OCI-LY7 (cell line): ENCODE results near the gene RSPRY1. TPM values are rescaled to one million over a fixed set of nuclear protein-coding genes. Genes with fewer than 3 reads are reported as not detected.

Experiments
- BruUV-seq: library from RNA; stranded (reverse); fragments of 400-500 nt; replicated peaks from 2 replicates; lab custom pipeline; 2021; lab: Mats Ljungman, UMichigan
- CTCF ChIA-PET: fragments of 300-600 bp; sonication (Branson Sonifier 250); formaldehyde crosslinking; loops from one replicate; lab custom pipeline; 2022; ENCODE audit warnings: antibody characterized with exemption; ENCODE audit not compliant: unreplicated experiment; lab: Charles Lee
- POLR2A ChIA-PET: fragments of 300-600 bp; sonication (Branson Sonifier 250); formaldehyde crosslinking; loops from one replicate; lab custom pipeline; 2022; ENCODE audit warnings: antibody characterized with exemption; lab: Charles Lee
- DNase-seq: peaks from one replicate; pipeline ENCODE4 v3.0.0-alpha.2; 2015; ENCODE audit warnings: low spot score
- H2AFZ ChIP-seq: fragments of 200-600 bp; sonication (generic), shearing (Covaris generic); 2 replicates; pipeline ENCODE4 v1.6.1; 2014; ENCODE audit warnings: mild to moderate bottlenecking, antibody characterized with exemption, low read length, moderate library complexity
- H3K27ac ChIP-seq: fragments of 200-600 bp; sonication (generic); 2 replicates; pipeline ENCODE4 v1.5.1; 2014; ENCODE audit warnings: mixed run types, low read depth, mild to moderate bottlenecking, moderate library complexity, low read length, inconsistent platforms; ENCODE audit not compliant: poor library complexity, severe bottlenecking
- H3K36me3 ChIP-seq: fragments of 200-600 bp; sonication (generic); 2 replicates; pipeline ENCODE4 v1.6.1; 2014; ENCODE audit warnings: mild to moderate bottlenecking, antibody characterized with exemption, low read length, moderate library complexity, mixed read lengths; ENCODE audit not compliant: insufficient read depth
- H3K4me1 ChIP-seq: fragments of 200-600 bp; sonication (generic); 2 replicates; pipeline ENCODE4 v1.5.1; 2014; ENCODE audit warnings: mild to moderate bottlenecking, low read length; ENCODE audit not compliant: insufficient read depth, poor library complexity, severe bottlenecking
- H3K4me2 ChIP-seq: fragments of 200-600 bp; sonication (generic); 2 replicates; pipeline ENCODE4 v1.6.1; 2014; ENCODE audit warnings: mild to moderate bottlenecking, low read length
- H3K4me3 ChIP-seq: fragments of 200-600 bp; sonication (generic); 2 replicates; pipeline ENCODE4 v1.5.1; 2014; ENCODE audit warnings: mild to moderate bottlenecking, low read depth, low read length; ENCODE audit not compliant: poor library complexity, severe bottlenecking
- H3K79me2 ChIP-seq: fragments of 200-600 bp; sonication (generic); 2 replicates; pipeline ENCODE4 v1.6.1; 2016; ENCODE audit warnings: low read depth, mild to moderate bottlenecking, low read length, moderate library complexity, mixed read lengths; ENCODE audit not compliant: insufficient read depth
- H3K9me2 ChIP-seq: fragments of 200-600 bp; sonication (generic); 2 replicates; pipeline ENCODE4 v1.6.1; 2016; ENCODE audit warnings: mild to moderate bottlenecking, low read length, mixed read lengths; ENCODE audit not compliant: insufficient read depth
- H3K9me3 ChIP-seq: fragments of 200-600 bp; sonication (generic); 2 replicates; pipeline ENCODE4 v1.6.1; 2014; ENCODE audit warnings: mild to moderate bottlenecking, mixed run types, low read length, mixed read lengths
- H4K20me1 ChIP-seq: fragments of 200-600 bp; sonication (generic); 2 replicates; pipeline ENCODE4 v1.6.1; 2014; ENCODE audit warnings: mild to moderate bottlenecking, antibody characterized with exemption, low read length, moderate library complexity, mixed read lengths; ENCODE audit not compliant: insufficient read depth
- EZH2phosphoT487 ChIP-seq: fragments of 200-600 bp; sonication (generic); IDR thresholded peaks from 2 replicates; pipeline ENCODE4 v1.6.1; 2018; ENCODE audit warnings: low read depth, borderline replicate concordance, mild to moderate bottlenecking, mixed run types, antibody characterized with exemption, low read length, moderate library complexity, mixed read lengths
- intact Hi-C: fragments of 100-400 bp; cut with micrococcal nuclease; formaldehyde crosslinking; loops from one replicate; pipeline ENCODE4 v1.10.0; 2022; ENCODE audit not compliant: unreplicated experiment
- total RNA-seq, 2 experiments: library from RNA; depleted of rRNA in 1 of 2; stranded (reverse); fragments of >200 nt in 1 of 2; shearing (Covaris generic) in 1 of 2; gene quantifications; 2 replicates each; pipeline ENCODE4 v1.2.3, GENCODE V29; 2014 to 2022
- TF ChIP-seq, protein P1 (sequence below): fragments of 200-600 bp; sonication (generic); conservative IDR thresholded peaks from 2 replicates; pipeline ENCODE4 v1.5.1; 2014; ENCODE audit warnings: mild to moderate bottlenecking, antibody characterized with exemption, low read length, moderate library complexity, mixed read lengths

The RSPRY1 gene
- total RNA-seq, 2 experiments from 2014 or later, result 17.1 to 25.2 TPM

DNA sequence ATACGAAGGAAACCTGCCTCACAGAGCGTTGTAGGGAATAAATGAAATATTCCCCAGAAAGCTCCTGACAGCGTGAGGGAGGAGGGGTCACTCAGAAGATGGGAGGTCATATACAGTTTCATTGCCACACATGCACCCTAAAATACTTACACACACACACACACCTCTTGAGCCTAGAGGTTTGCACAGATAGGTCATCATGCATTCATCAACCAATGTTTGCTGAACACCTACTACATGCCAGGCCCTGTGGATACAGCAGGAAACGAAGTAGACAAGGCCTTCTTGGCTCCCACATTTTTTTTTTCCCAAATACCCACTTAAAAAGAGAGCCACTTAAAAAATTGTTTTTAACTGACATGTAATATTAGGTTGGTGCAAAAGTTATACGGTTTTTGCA, 99.2 kb downstream of the RSPRY1 start:
- TF ChIP-seq, protein P1, sequence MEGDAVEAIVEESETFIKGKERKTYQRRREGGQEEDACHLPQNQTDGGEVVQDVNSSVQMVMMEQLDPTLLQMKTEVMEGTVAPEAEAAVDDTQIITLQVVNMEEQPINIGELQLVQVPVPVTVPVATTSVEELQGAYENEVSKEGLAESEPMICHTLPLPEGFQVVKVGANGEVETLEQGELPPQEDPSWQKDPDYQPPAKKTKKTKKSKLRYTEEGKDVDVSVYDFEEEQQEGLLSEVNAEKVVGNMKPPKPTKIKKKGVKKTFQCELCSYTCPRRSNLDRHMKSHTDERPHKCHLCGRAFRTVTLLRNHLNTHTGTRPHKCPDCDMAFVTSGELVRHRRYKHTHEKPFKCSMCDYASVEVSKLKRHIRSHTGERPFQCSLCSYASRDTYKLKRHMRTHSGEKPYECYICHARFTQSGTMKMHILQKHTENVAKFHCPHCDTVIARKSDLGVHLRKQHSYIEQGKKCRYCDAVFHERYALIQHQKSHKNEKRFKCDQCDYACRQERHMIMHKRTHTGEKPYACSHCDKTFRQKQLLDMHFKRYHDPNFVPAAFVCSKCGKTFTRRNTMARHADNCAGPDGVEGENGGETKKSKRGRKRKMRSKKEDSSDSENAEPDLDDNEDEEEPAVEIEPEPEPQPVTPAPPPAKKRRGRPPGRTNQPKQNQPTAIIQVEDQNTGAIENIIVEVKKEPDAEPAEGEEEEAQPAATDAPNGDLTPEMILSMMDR, result no peak
- no peak for TF ChIP-seq EZH2phosphoT487
- BruUV-seq, result no TSS peak
- no peaks in the 10 kb centered on the region for H3K9me3 ChIP-seq
- no peak for DNase-seq
- no peak overlapping the region for H3K27ac ChIP-seq
- ChIA-PET POLR2A (interaction anchor here (0.6 kb wide), 1 partner anchor 9 kb away, joined by 5 read pairs; no protein-coding TSS in a partner anchor), CTCF (no interaction called here)
- no peaks in the 10 kb centered on the region for H3K4me1 ChIP-seq
- no peak overlapping the region for H2AFZ ChIP-seq
- H3K36me3 ChIP-seq, result no peaks in the 10 kb centered on the region
- no peaks in the 10 kb centered on the region for H3K79me2 ChIP-seq
- intact Hi-C loops, result no loop called here
- H3K4me2 ChIP-seq, result no peak overlapping the region
- H4K20me1 ChIP-seq, result no peaks in the 10 kb centered on the region
- no peak overlapping the region for H3K4me3 ChIP-seq
- H3K9me2 ChIP-seq, result no peaks in the 10 kb centered on the region

DNA sequence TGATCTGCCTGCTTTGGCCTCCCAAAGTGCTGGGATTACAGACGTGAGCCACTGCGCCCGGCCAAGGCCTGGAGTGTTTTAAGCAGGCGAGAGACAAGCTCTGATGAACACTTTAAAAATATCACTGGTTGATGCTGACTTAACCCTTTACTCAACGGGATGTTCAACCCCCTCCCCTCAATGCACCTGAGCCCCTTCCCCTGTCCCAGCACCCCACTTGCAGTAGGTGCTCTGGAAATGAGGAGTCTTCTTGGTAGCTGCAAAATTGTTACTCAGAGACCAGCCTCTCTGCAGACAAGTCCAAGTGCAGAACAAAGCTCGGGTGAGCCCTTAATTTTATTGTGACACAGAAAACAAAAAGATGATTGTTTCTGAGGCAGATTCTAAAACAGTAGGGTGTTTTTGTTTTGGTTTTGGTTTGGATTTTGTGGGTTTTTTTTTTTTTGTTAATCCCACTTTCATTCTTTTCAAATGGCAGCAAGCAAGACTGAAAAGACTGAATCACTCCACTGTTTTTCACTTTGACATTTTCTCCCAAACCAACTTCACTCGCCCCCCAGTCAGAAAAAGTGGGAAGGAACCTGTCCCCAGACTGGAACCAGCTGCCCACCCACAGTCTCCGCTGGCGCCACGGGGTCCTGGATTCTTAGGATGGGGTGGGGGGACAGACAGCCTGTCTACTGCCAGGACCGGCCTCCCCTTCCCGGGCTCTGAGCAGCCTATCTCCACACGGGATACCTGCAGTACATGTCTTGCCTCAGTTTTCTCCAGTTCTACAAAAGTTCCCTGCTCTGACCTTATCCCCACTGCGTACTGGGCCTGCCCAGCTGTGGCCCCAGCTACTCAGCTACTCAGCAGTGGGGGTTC, 103.5 kb downstream of the RSPRY1 start:
- no peak overlapping the region for H3K4me3 ChIP-seq
- no peaks in the 10 kb centered on the region for H3K36me3 ChIP-seq
- ChIA-PET CTCF (no interaction called here), POLR2A (interaction anchor here (0.7 to 1.9 kb wide), 5 partner anchors 10 to 149 kb away, joined by 3 to 4 read pairs (median 3); partner anchors contain the start of gene PSME3IP1)
- H3K79me2 ChIP-seq, result no peaks in the 10 kb centered on the region
- no peak overlapping the region for H2AFZ ChIP-seq
- intact Hi-C loops, result no loop called here
- no peaks in the 10 kb centered on the region for H3K4me1 ChIP-seq
- no peaks in the 10 kb centered on the region for H3K9me3 ChIP-seq
- H3K4me2 ChIP-seq, result no peak overlapping the region
- no peak for TF ChIP-seq EZH2phosphoT487
- TF ChIP-seq, protein P1, result no peak
- no peak overlapping the region for H3K27ac ChIP-seq
- BruUV-seq, result no TSS peak
- no peaks in the 10 kb centered on the region for H3K9me2 ChIP-seq
- no peaks in the 10 kb centered on the region for H4K20me1 ChIP-seq
- DNase-seq, result no peak

Other genes starting within 250 kb of the RSPRY1 start
- 0.54 and 0.67 TPM in 2 replicates for gene CETP, start 224.4 kb upstream of the RSPRY1 start, total RNA-seq (2014; rRNA removed; shearing (Covaris generic))
- 0.41 and 0.65 TPM in 2 replicates for gene CETP, start 224.4 kb upstream of the RSPRY1 start, total RNA-seq (2022)
- gene NLRC5, start 196.8 kb upstream of the RSPRY1 start, total RNA-seq (2014; rRNA removed; shearing (Covaris generic)), result 156 and 199 TPM in 2 replicates
- 305 and 310 TPM in 2 replicates for gene NLRC5, start 196.8 kb upstream of the RSPRY1 start, total RNA-seq (2022)
- 44.7 and 44.8 TPM in 2 replicates for gene CPNE2, start 93.7 kb upstream of the RSPRY1 start, total RNA-seq (2014; rRNA removed; shearing (Covaris generic))
- 14.4 and 25.7 TPM in 2 replicates for gene CPNE2, start 93.7 kb upstream of the RSPRY1 start, total RNA-seq (2022)
- 89.5 and 111 TPM in 2 replicates for gene PSME3IP1, start 290 bp upstream of the RSPRY1 start, total RNA-seq (2014; rRNA removed; shearing (Covaris generic))
- gene PSME3IP1, start 290 bp upstream of the RSPRY1 start, total RNA-seq (2022), result 152 and 157 TPM in 2 replicates
- gene ARL2BP, start 58.9 kb downstream of the RSPRY1 start, total RNA-seq (2014; rRNA removed; shearing (Covaris generic)), result 25.4 and 26.6 TPM in 2 replicates
- gene ARL2BP, start 58.9 kb downstream of the RSPRY1 start, total RNA-seq (2022), result 31.2 and 35.7 TPM in 2 replicates
- 0.08 and 0.22 TPM in 2 replicates for gene PLLP, start 98.3 kb downstream of the RSPRY1 start, total RNA-seq (2014; rRNA removed; shearing (Covaris generic))
- not detected in 2 replicates for gene PLLP, start 98.3 kb downstream of the RSPRY1 start, total RNA-seq (2022)
- gene CCL22, start 172.5 kb downstream of the RSPRY1 start, total RNA-seq (2014; rRNA removed; shearing (Covaris generic)), result not detected in 2 replicates
- not detected in 2 replicates for gene CCL22, start 172.5 kb downstream of the RSPRY1 start, total RNA-seq (2022)
- gene CX3CL1, start 186.2 kb downstream of the RSPRY1 start, total RNA-seq (2014; rRNA removed; shearing (Covaris generic)), result not detected in 2 replicates
- gene CX3CL1, start 186.2 kb downstream of the RSPRY1 start, total RNA-seq (2022), result not detected in 2 replicates
- gene CCL17, start 218.4 kb downstream of the RSPRY1 start, total RNA-seq (2014; rRNA removed; shearing (Covaris generic)), result not detected in 2 replicates
- not detected in 2 replicates for gene CCL17, start 218.4 kb downstream of the RSPRY1 start, total RNA-seq (2022)